ENCODE results near the gene CHN2. TPM values are rescaled to one million over a fixed set of nuclear protein-coding genes. Genes with fewer than 3 reads are reported as not detected.

The CHN2 gene
- total RNA-seq, 1 experiment from 2014 or later = 18.8 TPM

GRCh38 chr7:29247224-29247962 lies 52.8 kb downstream of the CHN2 start:
- Mint-ChIP-seq H3K9me3 (ENCODE audit: unreplicated experiment) (no peaks in the 10 kb centered on the region), H3K27me3 (ENCODE audit: insufficient read depth, unreplicated experiment) (no peaks in the 10 kb centered on the region), H3K27ac (ENCODE audit: unreplicated experiment) (peak overlapping the region; percentile 34), H3K4me3 (ENCODE audit: unreplicated experiment) (no peak overlapping the region), H3K4me1 (ENCODE audit: low read depth, unreplicated experiment) (peaks cover 7% of the 10 kb centered on the region), H3K36me3 (ENCODE audit: insufficient read depth, unreplicated experiment) (no peaks in the 10 kb centered on the region)
- BruUV-seq (replicated peaks) = no TSS peak
- no peak for DNase-seq
- Histone ChIP-seq H3K9me3 (no peaks in the 10 kb centered on the region), H3K36me3 (ENCODE audit: control insufficient read depth, insufficient read depth, low read length) (no peaks in the 10 kb centered on the region), H3K27me3 (replicated peaks; ENCODE audit: control insufficient read depth, insufficient read depth, low read length) (no peaks in the 10 kb centered on the region), H3K4me1 (no peaks in the 10 kb centered on the region), H3K4me3 (ENCODE audit: low read depth, low read length) (no peak overlapping the region)
- ChIA-PET CTCF (interaction anchor here (0.6 kb wide), 1 partner anchor 15 kb away, joined by 4 read pairs; no protein-coding TSS in a partner anchor), POLR2A (no interaction called here)
- no peak for TF ChIP-seq CTCF (IDR thresholded peaks at IDR 0.05; ENCODE audit: insufficient read depth in 1 of 2, low read depth in 1 of 2, low read length in 1 of 2, severe bottlenecking in 1 of 2, unreplicated experiment in 1 of 2)
- intact Hi-C loops (cut with micrococcal nuclease; ENCODE audit: unreplicated experiment) = no loop called here

- no peaks in the 10 kb centered on the region for H3K9me3 Mint-ChIP-seq (ENCODE audit: unreplicated experiment)
These were observed 53.3 kb downstream of the CHN2 start for GRCh38 chr7:29247963-29248236.

GRCh38 chr7:29248713-29249382 lies 54.3 kb downstream of the CHN2 start:
- no TSS peak for BruUV-seq (replicated peaks)
- CTCF ChIA-PET = no interaction called here
- no peak for TF ChIP-seq CTCF (IDR thresholded peaks at IDR 0.05; ENCODE audit: insufficient read depth in 1 of 2, low read depth in 1 of 2, low read length in 1 of 2, severe bottlenecking in 1 of 2, unreplicated experiment in 1 of 2)

More at GRCh38 chr7:29247963-29248236, 53.3 kb downstream of the CHN2 start:
- Mint-ChIP-seq H3K36me3 (ENCODE audit: insufficient read depth, unreplicated experiment) (peaks cover 3% of the 10 kb centered on the region), H3K4me3 (ENCODE audit: unreplicated experiment) (no peak overlapping the region), H3K27ac (ENCODE audit: unreplicated experiment) (peak overlapping the region; percentile 34), H3K27me3 (ENCODE audit: insufficient read depth, unreplicated experiment) (no peaks in the 10 kb centered on the region), H3K4me1 (ENCODE audit: low read depth, unreplicated experiment) (peaks cover 7% of the 10 kb centered on the region)
- no peak for TF ChIP-seq CTCF (IDR thresholded peaks at IDR 0.05; ENCODE audit: insufficient read depth in 1 of 2, low read depth in 1 of 2, low read length in 1 of 2, severe bottlenecking in 1 of 2, unreplicated experiment in 1 of 2)
- Histone ChIP-seq H3K4me1 (no peaks in the 10 kb centered on the region), H3K36me3 (ENCODE audit: control insufficient read depth, insufficient read depth, low read length) (no peaks in the 10 kb centered on the region), H3K4me3 (ENCODE audit: low read depth, low read length) (no peak overlapping the region), H3K9me3 (no peaks in the 10 kb centered on the region), H3K27me3 (replicated peaks; ENCODE audit: control insufficient read depth, insufficient read depth, low read length) (no peaks in the 10 kb centered on the region)
- intact Hi-C loops (cut with micrococcal nuclease; ENCODE audit: unreplicated experiment) = no loop called here
- ChIA-PET POLR2A (no interaction called here), CTCF (no interaction called here)
- BruUV-seq (replicated peaks) = no TSS peak
- DNase-seq = no peak

More at GRCh38 chr7:29248713-29249382, 54.3 kb downstream of the CHN2 start:
- no peaks in the 10 kb centered on the region for H3K9me3 Mint-ChIP-seq (ENCODE audit: unreplicated experiment)
- H3K36me3 ChIP-seq (ENCODE audit: control insufficient read depth, insufficient read depth, low read length) = no peaks in the 10 kb centered on the region
- no peaks in the 10 kb centered on the region for H3K4me1 ChIP-seq
- peaks cover 8% of the 10 kb centered on the region for H3K36me3 Mint-ChIP-seq (ENCODE audit: insufficient read depth, unreplicated experiment)
- H3K27ac Mint-ChIP-seq (ENCODE audit: unreplicated experiment) = peak overlapping the region; percentile 36
- intact Hi-C loops (cut with micrococcal nuclease; ENCODE audit: unreplicated experiment) = no loop called here
- POLR2A ChIA-PET = no interaction called here
- H3K4me1 Mint-ChIP-seq (ENCODE audit: low read depth, unreplicated experiment) = peaks cover 7% of the 10 kb centered on the region
- no peaks in the 10 kb centered on the region for H3K27me3 Mint-ChIP-seq (ENCODE audit: insufficient read depth, unreplicated experiment)
- H3K27me3 ChIP-seq (replicated peaks; ENCODE audit: control insufficient read depth, insufficient read depth, low read length) = no peaks in the 10 kb centered on the region
- DNase-seq = peak; percentile 24 to 47
- H3K9me3 ChIP-seq = no peaks in the 10 kb centered on the region
- H3K4me3 ChIP-seq (ENCODE audit: low read depth, low read length) = no peak overlapping the region
- no peak overlapping the region for H3K4me3 Mint-ChIP-seq (ENCODE audit: unreplicated experiment)

Data from Caco-2 (cell line).